ENCODE results near the gene CREB3L2.

The CREB3L2 gene

GRCh38 chr7:137903382-137904169 is 98.3 kb downstream of the CREB3L2 start:
- TF ChIP-seq CTCF (IDR thresholded peaks at IDR 0.05; ENCODE audit: low read depth, low read length) = peak; percentile 67
- DNase-seq (ENCODE audit: extremely low read depth, low read depth) = peak; percentile 37

GRCh38 chr7:137900137-137900536 is 101.7 kb downstream of the CREB3L2 start:
- no peak for TF ChIP-seq CTCF (IDR thresholded peaks at IDR 0.05; ENCODE audit: low read depth, low read length)
- no peak for DNase-seq (ENCODE audit: extremely low read depth, low read depth)

GRCh38 chr7:137898839-137899721 is 102.8 kb downstream of the CREB3L2 start:
- peak; percentile 97 for TF ChIP-seq CTCF (IDR thresholded peaks at IDR 0.05; ENCODE audit: low read depth, low read length)
- DNase-seq (ENCODE audit: extremely low read depth, low read depth) = no peak

- no peak for TF ChIP-seq CTCF (IDR thresholded peaks at IDR 0.05; ENCODE audit: low read depth, low read length)
Measured at GRCh38 chr7:137895301-137896221, 106.3 kb downstream of the CREB3L2 start.

GRCh38 chr7:137893143-137893742 is 108.6 kb downstream of the CREB3L2 start:
- no peak for DNase-seq (ENCODE audit: extremely low read depth, low read depth)
- TF ChIP-seq CTCF (IDR thresholded peaks at IDR 0.05; ENCODE audit: low read depth, low read length) = no peak

More at GRCh38 chr7:137895301-137896221, 106.3 kb downstream of the CREB3L2 start:
- DNase-seq (ENCODE audit: extremely low read depth, low read depth) = no peak

GRCh38 chr7:137891016-137891655 is 110.8 kb downstream of the CREB3L2 start:
- no peak for TF ChIP-seq CTCF (IDR thresholded peaks at IDR 0.05; ENCODE audit: low read depth, low read length)
- DNase-seq (ENCODE audit: extremely low read depth, low read depth) = no peak
